ENCODE data around the gene TYW5. TPM values are rescaled to one million over a fixed set of nuclear protein-coding genes. Genes with fewer than 3 reads are reported as not detected.

Gene TYW5
- total RNA-seq, 1 donor from 2014 or later = 9.2 TPM

DNA sequence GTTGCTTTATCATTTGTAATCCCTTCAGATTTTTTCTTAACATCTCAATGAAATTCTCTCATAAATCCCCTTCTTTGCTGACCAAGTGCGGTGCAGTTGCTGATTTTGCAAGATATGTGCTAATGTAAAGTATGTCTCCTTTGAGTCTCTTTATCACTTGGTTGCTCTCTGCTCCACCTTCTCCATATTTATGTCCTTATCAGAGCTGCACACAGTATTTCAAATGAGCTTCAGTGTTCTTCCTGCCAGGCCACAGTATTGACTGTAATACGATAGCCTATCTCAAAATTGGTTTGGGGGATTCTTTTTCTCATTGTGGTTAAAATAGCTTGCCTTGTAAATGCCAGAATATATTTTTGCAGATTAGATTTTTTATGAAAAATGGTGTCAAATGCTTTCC is 32.3 kb upstream of the TYW5 start:
- H3K36me3 ChIP-seq (ENCODE audit: insufficient read depth, low read length) = no peaks in the 10 kb centered on the region
- H3K9me3 ChIP-seq (ENCODE audit: insufficient read depth, low read depth, low read length) = no peaks in the 10 kb centered on the region
- no peaks in the 10 kb centered on the region for H3K36me3 Mint-ChIP-seq (ENCODE audit: low read depth, unreplicated experiment)
- no peaks in the 10 kb centered on the region for H3K4me1 ChIP-seq (ENCODE audit: insufficient read depth, low read length)
- H3K4me2 ChIP-seq (ENCODE audit: low read length) = peak overlapping the region; percentile 42
- H3K27me3 Mint-ChIP-seq (ENCODE audit: low read depth, unreplicated experiment) = no peaks in the 10 kb centered on the region
- H3K4me3 ChIP-seq (ENCODE audit: insufficient read depth, low read depth, low read length) = no peak overlapping the region
- H3K4me1 Mint-ChIP-seq (ENCODE audit: low read depth, unreplicated experiment) = peaks cover 3% of the 10 kb centered on the region
- no peak overlapping the region for H2AFZ ChIP-seq (ENCODE audit: low read depth, low read length)
- H3K9me3 Mint-ChIP-seq (ENCODE audit: unreplicated experiment) = no peaks in the 10 kb centered on the region
- H3K9ac ChIP-seq (ENCODE audit: low read length) = no peak overlapping the region
- H3K79me2 ChIP-seq (ENCODE audit: insufficient read depth, low read length) = no peaks in the 10 kb centered on the region
- H3K4me3 Mint-ChIP-seq (ENCODE audit: unreplicated experiment) = no peak overlapping the region
- H4K20me1 ChIP-seq (ENCODE audit: insufficient read depth, low read length) = no peaks in the 10 kb centered on the region
- H3K27me3 ChIP-seq (ENCODE audit: insufficient read depth, low read length) = no peaks in the 10 kb centered on the region
- no peak for FAIRE-seq
- no peak overlapping the region for H3K27ac Mint-ChIP-seq (ENCODE audit: unreplicated experiment)
- TF ChIP-seq, protein P1, sequence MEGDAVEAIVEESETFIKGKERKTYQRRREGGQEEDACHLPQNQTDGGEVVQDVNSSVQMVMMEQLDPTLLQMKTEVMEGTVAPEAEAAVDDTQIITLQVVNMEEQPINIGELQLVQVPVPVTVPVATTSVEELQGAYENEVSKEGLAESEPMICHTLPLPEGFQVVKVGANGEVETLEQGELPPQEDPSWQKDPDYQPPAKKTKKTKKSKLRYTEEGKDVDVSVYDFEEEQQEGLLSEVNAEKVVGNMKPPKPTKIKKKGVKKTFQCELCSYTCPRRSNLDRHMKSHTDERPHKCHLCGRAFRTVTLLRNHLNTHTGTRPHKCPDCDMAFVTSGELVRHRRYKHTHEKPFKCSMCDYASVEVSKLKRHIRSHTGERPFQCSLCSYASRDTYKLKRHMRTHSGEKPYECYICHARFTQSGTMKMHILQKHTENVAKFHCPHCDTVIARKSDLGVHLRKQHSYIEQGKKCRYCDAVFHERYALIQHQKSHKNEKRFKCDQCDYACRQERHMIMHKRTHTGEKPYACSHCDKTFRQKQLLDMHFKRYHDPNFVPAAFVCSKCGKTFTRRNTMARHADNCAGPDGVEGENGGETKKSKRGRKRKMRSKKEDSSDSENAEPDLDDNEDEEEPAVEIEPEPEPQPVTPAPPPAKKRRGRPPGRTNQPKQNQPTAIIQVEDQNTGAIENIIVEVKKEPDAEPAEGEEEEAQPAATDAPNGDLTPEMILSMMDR (IDR thresholded peaks at IDR 0.05; ENCODE audit: insufficient read depth, low read depth, low read length) = no peak
- TF ChIP-seq EZH2 (IDR thresholded peaks at IDR 0.05; ENCODE audit: insufficient read depth, low read length) = no peak
- no peak overlapping the region for H3K27ac ChIP-seq (ENCODE audit: low read depth, low read length)
- DNase-seq (ENCODE audit: low read depth) = no peak

GRCh38 chr2:199985625-199986207 is 30.4 kb upstream of the TYW5 start:
- H3K4me3 Mint-ChIP-seq (ENCODE audit: unreplicated experiment) = no peak overlapping the region
- Histone ChIP-seq H2AFZ (ENCODE audit: low read depth, low read length) (no peak overlapping the region), H3K79me2 (ENCODE audit: insufficient read depth, low read length) (no peaks in the 10 kb centered on the region), H3K36me3 (ENCODE audit: insufficient read depth, low read length) (no peaks in the 10 kb centered on the region), H3K4me3 (ENCODE audit: insufficient read depth, low read depth, low read length) (no peak overlapping the region), H3K9me3 (ENCODE audit: insufficient read depth, low read depth, low read length) (no peaks in the 10 kb centered on the region), H3K27ac (ENCODE audit: low read depth, low read length) (no peak overlapping the region), H3K4me1 (ENCODE audit: insufficient read depth, low read length) (no peaks in the 10 kb centered on the region), H3K27me3 (ENCODE audit: insufficient read depth, low read length) (no peaks in the 10 kb centered on the region), H3K9ac (ENCODE audit: low read length) (no peak overlapping the region), H3K4me2 (ENCODE audit: low read length) (no peak overlapping the region), H4K20me1 (ENCODE audit: insufficient read depth, low read length) (no peaks in the 10 kb centered on the region)
- no peaks in the 10 kb centered on the region for H3K36me3 Mint-ChIP-seq (ENCODE audit: low read depth, unreplicated experiment)
- FAIRE-seq (peak; percentile 26), DNase-seq (ENCODE audit: low read depth) (peak; percentile 42)
- TF ChIP-seq EZH2 (IDR thresholded peaks at IDR 0.05; ENCODE audit: insufficient read depth, low read length) = no peak
- TF ChIP-seq, protein P1 (IDR thresholded peaks at IDR 0.05; ENCODE audit: insufficient read depth, low read depth, low read length) = peak; percentile 76
- no peaks in the 10 kb centered on the region for H3K27me3 Mint-ChIP-seq (ENCODE audit: low read depth, unreplicated experiment)
- no peaks in the 10 kb centered on the region for H3K9me3 Mint-ChIP-seq (ENCODE audit: unreplicated experiment)
- H3K27ac Mint-ChIP-seq (ENCODE audit: unreplicated experiment) = peak overlapping the region; percentile 63
- H3K4me1 Mint-ChIP-seq (ENCODE audit: low read depth, unreplicated experiment) = peaks cover 10% of the 10 kb centered on the region

GRCh38 chr2:199984755-199985154 is 29.5 kb upstream of the TYW5 start:
- Mint-ChIP-seq H3K4me1 (ENCODE audit: low read depth, unreplicated experiment) (peaks cover 12% of the 10 kb centered on the region), H3K4me3 (ENCODE audit: unreplicated experiment) (no peak overlapping the region), H3K27me3 (ENCODE audit: low read depth, unreplicated experiment) (no peaks in the 10 kb centered on the region), H3K9me3 (ENCODE audit: unreplicated experiment) (no peaks in the 10 kb centered on the region), H3K36me3 (ENCODE audit: low read depth, unreplicated experiment) (no peaks in the 10 kb centered on the region), H3K27ac (ENCODE audit: unreplicated experiment) (no peak overlapping the region)
- Histone ChIP-seq H3K4me2 (ENCODE audit: low read length) (no peak overlapping the region), H3K36me3 (ENCODE audit: insufficient read depth, low read length) (no peaks in the 10 kb centered on the region), H3K4me3 (ENCODE audit: insufficient read depth, low read depth, low read length) (no peak overlapping the region), H3K9ac (ENCODE audit: low read length) (no peak overlapping the region), H2AFZ (ENCODE audit: low read depth, low read length) (no peak overlapping the region), H3K27me3 (ENCODE audit: insufficient read depth, low read length) (no peaks in the 10 kb centered on the region), H3K79me2 (ENCODE audit: insufficient read depth, low read length) (no peaks in the 10 kb centered on the region), H3K9me3 (ENCODE audit: insufficient read depth, low read depth, low read length) (no peaks in the 10 kb centered on the region), H3K27ac (ENCODE audit: low read depth, low read length) (no peak overlapping the region), H3K4me1 (ENCODE audit: insufficient read depth, low read length) (peaks cover 2% of the 10 kb centered on the region), H4K20me1 (ENCODE audit: insufficient read depth, low read length) (no peaks in the 10 kb centered on the region)
- TF ChIP-seq, protein P1 (IDR thresholded peaks at IDR 0.05; ENCODE audit: insufficient read depth, low read depth, low read length) = no peak
- no peak for TF ChIP-seq EZH2 (IDR thresholded peaks at IDR 0.05; ENCODE audit: insufficient read depth, low read length)
- FAIRE-seq (no peak), DNase-seq (ENCODE audit: low read depth) (no peak)

All from astrocyte (in vitro differentiated cells and primary cell).